Measurements from ENCODE around the gene THAP8.

THAP8 gene

DNA sequence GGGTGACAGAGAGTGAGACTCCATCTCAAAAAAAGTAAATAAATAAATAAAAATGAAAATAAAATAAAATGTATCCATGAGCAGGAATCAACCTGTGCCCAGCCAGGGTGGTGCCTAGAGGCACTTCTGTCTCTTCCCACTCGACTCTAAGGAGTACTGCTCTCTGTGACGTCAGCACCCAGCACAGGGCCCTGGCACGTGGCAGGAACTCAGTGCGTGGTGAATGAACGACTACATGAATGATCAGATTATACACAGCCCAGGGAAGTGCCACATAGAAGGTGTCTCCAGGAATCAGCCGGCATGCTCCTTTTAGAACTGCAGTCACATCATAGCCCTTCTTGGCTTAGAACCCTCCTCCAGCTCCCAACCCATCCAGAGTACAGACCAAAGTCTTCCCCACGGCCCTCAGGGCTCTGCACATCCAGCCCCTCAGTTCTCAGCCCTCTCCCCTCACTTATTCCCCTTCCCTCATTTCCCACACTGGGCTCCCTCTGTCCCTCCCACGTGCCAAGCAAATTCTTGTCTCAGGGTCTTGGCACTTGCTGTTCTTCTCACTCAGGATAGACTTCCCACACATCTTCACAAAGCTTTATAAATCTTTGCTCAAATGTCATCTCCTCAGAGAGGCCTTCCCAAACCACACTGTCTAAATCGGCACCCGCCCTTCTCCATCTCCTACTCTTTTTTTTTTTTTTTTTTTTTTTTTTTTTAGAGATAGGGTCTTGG is 25.6 kb downstream of the THAP8 start:
- no peak for DNase-seq

- no peak for DNase-seq
Measured at GRCh38 chr19:36027696-36028095, 26.4 kb downstream of the THAP8 start.

- no peak for DNase-seq
Measured at GRCh38 chr19:36026091-36026876, 27.8 kb downstream of the THAP8 start.

DNA sequence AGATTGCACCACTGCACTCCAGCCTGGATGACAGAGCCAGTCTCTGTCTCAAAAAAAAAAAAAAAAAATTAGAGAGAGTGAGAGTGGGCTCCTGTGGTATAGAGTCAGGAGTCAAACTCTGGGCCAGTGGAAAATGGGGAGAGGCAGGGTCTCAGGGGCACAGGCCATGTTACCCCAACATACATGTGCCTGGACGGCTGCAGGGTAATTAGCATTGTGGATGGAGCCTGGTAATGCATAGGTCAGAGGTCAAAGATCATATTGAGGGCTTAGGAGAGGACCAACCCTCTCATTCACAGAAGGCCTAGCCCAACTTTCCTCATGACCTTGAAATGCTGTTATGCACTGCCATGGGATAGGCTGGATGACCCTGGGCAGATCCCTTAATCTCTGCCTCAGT is 28.5 kb downstream of the THAP8 start:
- DNase-seq = no peak

DNA sequence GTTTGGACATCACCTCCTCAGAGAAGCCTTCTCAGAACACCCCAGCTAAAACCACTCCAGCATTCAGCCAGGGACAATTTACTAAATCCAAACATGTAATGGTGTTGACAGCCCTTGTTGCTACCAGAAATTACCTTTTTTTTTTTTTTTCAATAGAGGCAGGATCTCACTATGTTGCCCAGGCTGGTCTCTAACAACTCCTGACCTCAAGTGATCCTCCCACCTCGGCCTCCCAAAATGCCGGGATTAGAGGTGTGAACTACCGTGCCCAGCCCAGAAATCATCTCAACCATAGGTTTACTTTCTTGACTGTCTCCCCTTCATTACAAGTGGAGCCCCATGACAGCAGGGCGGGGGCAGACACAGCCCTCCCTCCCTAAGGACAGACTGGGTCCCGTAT is 30.7 kb downstream of the THAP8 start:
- DNase-seq = no peak

DNA sequence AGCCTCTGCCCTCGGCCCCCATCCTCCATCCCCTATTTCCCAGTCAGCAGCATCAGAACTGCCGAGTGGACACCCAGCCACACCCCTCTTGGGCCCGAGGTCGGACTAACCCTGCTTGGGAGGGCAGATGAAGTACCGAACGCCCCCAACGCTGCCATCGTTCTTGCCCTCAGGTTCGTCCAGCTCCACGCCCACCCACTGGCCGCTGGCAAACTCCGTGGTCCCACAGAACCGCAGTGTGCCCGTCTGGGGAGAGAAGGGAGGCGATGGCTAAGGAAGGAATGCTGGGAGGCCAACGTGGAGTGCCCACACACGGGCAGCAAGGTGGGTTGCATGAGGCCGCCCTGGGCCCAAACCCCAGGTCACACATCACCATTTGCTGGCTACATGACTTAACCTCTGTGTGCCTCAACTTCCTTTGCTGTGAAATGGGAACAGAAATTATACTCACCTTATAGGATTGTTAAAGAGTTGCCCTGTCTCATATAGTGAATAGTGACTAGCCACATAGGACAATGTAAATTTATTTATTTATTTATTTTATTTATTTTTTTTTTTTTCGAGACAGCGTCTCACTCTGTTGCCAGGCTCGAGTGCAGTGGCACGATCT is 34.9 kb downstream of the THAP8 start:
- DNase-seq = no peak

DNA sequence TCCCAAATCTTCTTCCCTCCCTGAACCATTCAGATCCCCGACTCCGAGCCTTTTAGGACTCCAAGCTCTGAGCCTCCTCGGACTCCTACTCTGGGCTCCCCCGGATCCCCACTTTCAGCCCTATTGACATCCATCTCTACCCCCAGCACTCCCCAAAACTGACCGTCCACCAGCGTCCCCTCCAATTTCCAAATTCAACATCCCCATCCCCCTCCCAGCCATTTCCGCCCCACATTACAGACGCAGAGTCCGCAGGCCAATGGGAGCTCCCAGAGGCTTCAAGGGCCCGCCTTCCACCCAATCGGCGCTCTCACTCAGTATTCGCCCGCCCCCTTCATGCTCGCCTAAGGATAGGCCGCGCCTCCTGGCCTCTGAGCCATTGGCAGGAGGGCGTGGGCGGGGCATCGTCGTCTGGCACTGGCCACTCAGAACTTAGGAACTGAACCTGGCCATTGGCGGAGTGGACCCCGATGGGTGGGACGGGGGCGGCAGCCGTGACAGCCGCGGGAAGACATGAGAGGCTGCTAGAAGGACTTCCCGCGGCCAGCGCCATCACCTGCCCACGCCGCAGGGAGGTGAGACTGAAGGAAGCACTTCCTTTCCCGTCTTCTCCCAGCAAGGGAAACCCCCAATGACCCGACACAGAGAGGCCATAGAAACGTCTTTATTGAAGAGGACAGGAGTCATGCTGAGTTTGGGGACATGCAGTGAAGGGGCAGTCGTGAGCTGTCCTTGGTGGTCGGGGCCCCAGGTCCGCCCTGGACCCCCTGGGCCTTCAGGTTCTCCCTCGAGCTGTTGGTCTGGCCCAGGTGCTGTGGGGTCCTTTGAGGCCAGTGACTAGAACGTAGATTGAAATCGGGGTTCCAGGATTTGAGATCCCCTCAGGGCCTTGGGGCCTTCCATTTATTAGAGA is 39.8 kb downstream of the THAP8 start, which contains the start of gene ALKBH6:
Gene ALKBH6 (minus strand): TSS at position 202 of the 913 bp plus-strand sequence. CDS start 816 bp downstream, outside the sequence.
- DNase-seq = peak; percentile 99

DNA sequence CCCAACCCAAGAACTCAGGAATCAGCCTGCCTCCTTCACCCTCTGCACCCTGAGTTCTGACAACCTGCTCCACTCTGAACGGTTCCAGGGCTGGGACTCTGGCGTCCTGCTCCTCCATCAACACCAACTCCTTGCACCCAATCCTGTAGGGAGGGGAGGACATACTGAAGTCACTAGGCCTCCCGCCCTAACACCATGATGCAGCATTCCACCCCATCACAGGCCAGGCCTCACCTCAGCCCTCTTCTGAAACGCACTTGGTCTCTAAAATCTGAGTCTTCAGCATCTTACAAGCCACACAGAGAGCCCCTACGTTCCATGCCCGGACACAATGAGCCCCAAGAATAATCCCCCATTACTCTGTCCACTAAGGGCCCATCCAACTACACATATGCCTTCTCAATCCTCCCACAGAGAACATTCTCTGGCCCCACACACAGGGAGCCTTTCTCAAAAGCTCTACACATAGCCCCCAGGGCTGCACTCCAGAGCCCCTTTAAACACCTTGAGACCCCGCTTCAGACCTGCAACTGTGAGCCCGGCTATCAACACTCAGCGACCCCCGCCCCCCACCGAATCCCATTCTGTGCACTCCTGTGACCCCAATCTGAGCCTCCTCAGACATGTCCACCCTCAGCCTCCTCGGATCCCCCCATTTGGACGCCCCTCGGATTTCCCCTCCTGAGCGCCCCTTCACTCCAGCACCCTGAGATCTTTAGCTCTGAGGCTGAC is 40.6 kb downstream of the THAP8 start:
- no peak for DNase-seq

- DNase-seq = no peak
Measured at GRCh38 chr19:36010402-36010801, 43.7 kb downstream of the THAP8 start.

- no peak for DNase-seq
Measured at GRCh38 chr19:36009633-36010379, 44.3 kb downstream of the THAP8 start.

DNA sequence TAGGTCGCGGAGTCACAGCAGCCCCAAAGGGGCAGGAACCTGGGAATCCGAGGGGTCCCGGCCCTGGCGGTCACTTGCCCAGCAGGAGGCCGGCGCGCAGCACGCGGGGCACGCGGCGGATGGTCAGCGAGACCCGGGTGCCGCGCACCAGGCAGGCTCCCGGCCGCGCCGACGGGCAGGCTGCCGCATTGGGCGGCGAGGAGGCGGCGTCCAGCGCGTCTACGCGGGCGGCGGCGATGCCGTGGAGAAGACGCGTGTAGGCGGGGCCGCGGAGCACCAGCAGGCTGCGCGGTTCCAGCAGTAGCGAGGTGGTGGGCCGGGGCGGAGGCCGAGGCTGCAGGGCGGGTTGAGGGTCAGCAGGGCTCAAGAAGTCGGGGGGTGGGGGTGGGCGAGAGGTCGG is 44.9 kb downstream of the THAP8 start:
- DNase-seq = peak; percentile 69

GRCh38 chr19:36008336-36008978 is 45.6 kb downstream of the THAP8 start, which contains the start of gene SYNE4:
TSS of gene SYNE4 (minus strand) at chr19:36008813. CDS start at chr19:36008681, 132 bp downstream.
- no peak for DNase-seq

- no peak for DNase-seq
Measured at GRCh38 chr19:36006955-36007354, 47.1 kb downstream of the THAP8 start.

DNA sequence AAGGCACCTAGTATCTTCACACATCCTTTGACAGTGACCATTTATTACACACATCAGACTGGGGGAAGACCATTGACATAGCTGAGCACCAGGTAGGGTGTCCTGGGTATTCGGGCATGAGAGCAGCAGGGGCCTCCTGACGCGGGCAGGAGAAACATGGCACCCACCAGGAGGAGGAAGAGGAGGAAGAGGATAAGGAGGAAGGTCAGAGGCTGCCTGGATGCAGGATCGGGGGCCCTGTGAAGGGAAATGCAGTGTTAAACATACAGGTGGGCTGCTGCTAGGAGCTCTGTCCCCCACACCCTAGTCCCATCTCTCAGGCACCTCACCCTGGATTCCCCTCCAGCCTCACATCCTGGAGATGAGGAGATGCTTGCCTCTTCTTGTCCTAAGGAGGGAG is 50.8 kb downstream of the THAP8 start:
- no peak for DNase-seq

- no peak for DNase-seq
Measured at GRCh38 chr19:36001605-36002004, 52.5 kb downstream of the THAP8 start.

GRCh38 chr19:35996777-35997176 is 57.3 kb downstream of the THAP8 start:
- no peak for DNase-seq

DNA sequence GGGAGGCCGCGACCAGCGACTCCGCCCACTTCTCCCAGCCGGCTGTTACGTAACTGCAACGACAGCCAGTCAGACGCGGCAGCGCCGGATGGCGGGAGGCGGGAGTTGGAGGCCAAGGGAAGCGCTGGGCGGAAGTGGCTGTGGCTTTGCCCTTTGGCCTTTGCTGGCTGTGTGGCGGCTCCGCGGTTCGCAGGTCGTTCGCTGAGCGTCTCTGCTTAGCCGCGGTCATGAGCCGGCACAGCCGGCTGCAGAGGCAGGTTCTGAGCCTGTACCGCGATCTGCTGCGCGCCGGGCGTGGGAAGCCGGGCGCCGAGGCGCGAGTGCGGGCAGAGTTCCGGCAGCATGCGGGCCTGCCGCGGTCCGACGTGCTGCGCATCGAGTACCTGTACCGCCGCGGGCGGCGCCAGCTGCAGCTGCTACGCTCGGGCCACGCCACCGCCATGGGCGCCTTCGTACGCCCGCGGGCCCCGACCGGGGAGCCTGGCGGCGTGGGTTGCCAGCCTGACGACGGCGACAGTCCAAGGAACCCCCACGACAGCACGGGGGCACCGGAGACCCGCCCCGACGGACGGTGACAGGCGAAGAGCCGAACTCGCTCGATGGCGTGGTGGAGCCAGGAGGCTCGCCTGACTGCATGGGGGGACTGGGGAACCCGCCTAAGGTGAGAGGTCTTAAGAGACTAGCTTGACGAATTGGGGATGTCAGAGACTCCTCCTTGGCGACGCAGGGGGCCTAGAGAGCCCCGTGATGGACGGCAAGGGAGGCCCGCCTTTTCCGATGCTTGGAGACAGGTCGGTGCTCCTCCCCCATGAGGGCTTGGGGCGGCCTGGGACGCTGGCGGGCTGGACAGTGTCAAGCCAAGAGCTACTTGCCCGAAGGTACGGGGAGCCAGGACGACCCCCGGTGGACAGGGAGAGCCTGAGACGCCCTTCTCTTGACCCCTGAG is 58.8 kb downstream of the THAP8 start, which contains the start of gene SDHAF1:
Gene SDHAF1 (plus strand): TSS at position 141 of the 946 bp plus-strand sequence. CDS start 87 bp downstream, at position 228.
- peak; percentile 95 for DNase-seq

GRCh38 chr19:35993923-35994598 is 60.0 kb downstream of the THAP8 start:
- no peak for DNase-seq

Measured in EL (cell line).